ENCODE measurements around the gene ATG7.
"Not testable (repeated sequence)": the region's sequence is repeated elsewhere in the genome, so short reads cannot be mapped to it uniquely, and the experiment has no call there.

Gene ATG7

DNA sequence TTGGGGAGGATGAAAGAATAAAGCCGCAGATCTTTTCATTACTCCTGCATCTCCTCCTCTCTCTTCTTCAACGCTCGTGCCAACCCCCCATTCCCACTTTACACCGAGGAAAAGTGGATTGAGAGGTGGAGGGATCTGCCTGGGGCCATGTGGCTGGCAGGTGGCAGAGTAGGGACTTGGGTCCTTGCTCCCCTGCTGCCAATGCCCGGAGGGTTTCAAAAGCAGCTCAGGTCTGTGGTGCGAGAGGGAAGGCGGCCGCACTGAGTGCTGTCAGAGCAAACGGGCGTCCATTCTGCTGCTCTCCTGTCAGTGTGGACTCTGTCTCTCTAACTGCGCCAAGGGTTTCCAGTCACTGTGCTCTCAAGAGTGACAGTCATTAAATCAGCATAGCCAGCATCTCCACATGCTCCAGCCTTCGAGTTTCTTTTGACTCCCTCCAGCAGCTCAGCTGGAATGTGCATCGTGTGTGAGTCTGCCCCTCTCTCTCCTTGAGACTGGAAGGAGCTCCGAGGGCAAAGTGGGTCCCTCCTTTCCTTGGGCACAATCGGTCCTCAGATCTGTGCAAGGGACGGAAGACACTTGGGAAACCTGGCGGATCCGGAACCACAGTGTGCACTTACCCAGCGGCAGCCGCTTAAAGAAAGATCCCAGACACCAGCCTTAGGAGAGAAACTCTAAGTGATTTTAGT, 302.9 kb downstream of the ATG7 start:
- DNase-seq = no peak

DNA sequence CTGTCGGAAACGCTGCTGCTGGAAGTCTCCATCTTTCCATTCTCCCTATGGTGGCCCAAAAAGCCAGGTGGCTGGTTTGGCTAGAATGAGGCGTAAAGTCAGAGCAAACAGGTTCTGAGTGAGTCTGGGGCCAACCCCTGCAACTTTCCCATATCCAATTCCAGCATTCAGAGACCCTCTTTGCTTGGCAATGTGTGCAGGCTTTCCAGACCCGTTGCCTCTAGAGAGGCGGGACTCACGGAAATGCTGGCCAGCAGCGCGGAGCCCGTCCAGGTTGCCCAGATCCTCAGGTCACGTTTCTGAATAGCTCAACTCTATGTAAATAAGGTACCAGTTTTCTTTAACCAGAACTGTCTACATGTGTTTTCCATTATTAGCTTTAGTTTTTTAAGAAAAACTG, 303.5 kb downstream of the ATG7 start:
- DNase-seq = no peak

DNA sequence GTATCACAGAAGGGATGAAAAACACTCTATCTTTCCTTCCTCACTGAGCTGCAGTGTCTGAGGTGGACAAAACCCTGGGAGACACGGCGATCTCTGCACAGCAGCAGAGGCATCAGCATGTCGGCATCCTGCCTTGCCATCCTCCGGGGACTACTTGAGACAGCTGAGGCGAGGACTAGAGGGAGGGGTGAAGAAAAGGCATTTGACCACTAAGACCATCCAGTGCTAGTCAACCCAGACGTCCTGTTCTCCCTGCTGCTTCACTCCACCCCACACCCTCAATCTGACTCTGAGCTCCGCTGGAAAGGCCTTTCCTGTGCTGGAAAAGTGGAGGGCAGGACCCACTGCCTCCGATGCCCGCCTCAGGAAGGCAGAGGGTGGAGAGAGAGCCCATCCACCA, 304.3 kb downstream of the ATG7 start:
- no peak for DNase-seq

DNA sequence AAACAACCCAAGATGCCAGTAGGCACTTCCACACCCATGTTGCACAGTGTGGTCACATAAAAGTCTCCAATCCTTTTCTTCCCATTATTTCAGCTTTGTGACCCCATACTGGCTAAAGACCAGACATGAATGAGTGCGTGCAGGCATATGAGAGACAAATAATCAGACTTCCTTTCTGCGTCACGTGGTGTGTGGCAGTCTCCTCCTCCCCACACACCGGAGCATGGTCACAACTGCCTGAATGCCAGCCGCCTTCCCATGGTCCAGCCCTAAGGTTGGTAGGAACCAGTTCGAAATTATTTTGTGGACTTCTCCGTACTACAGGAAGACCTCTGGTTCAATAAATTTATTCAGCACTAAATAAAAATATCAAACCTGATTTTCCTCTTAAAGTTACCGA, 306.0 kb downstream of the ATG7 start:
- DNase-seq = no peak

DNA sequence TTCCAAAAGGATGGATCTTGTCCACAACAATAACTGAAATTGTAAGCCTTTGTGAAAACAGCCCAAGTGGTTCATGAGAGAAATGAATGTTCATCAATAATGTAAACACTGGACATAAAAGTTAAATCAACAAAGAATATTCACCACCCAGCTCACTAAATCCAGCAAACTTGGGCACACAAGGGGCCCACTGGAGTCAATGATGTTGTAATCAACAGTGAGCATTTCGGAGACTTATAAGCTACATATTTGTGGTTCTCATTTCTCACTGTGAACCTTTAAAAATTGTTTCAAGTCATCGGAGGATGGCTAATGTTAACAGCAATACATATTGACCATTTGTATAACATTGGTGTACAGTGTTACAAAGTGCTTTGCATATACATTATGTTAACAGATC, 308.4 kb downstream of the ATG7 start:
- DNase-seq = no peak

DNA sequence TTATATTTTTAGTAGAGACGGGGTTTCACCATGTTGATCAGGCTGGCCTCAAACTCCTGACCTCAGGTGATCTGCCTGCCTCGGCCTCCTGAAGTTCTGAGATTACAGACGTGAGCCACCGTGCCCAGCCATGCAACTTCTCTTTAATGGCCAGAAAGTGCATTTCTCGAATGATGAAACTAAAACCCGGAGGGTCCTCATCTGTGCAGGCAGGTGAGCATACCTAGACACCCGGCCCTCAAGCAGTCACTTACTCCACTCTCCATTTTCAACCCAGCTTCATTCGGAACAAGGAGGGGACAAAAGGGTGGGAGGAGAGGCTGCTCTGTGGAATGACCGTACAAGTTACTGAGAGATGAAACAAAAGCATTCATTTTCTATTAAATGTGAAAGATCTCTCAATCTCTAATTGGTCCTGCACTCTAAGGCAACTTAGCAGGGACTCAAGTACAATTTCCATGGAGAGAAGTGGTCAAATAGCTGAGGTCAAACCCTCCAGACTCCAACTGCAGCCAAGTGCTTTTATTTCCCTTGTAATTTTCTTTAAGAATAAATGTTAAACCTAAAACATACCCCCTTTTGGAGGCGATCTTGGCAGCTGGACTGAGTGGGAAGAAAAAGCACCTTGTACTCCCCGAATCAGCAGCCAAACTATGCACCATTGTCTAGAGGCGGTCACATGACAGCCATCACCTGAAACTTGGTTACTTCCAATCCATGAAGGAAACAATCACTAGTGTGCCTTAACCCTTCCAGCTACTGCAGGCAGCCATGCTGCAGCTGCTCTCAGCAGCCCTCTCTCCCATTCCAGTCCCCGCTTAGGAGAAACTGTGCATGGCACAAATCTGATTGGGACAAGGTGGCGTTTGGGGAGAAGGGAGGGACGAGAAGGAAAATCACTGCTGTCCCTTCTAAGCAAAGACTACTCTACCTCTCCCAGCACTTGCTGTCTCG, 309.3 kb downstream of the ATG7 start:
- DNase-seq = no peak

DNA sequence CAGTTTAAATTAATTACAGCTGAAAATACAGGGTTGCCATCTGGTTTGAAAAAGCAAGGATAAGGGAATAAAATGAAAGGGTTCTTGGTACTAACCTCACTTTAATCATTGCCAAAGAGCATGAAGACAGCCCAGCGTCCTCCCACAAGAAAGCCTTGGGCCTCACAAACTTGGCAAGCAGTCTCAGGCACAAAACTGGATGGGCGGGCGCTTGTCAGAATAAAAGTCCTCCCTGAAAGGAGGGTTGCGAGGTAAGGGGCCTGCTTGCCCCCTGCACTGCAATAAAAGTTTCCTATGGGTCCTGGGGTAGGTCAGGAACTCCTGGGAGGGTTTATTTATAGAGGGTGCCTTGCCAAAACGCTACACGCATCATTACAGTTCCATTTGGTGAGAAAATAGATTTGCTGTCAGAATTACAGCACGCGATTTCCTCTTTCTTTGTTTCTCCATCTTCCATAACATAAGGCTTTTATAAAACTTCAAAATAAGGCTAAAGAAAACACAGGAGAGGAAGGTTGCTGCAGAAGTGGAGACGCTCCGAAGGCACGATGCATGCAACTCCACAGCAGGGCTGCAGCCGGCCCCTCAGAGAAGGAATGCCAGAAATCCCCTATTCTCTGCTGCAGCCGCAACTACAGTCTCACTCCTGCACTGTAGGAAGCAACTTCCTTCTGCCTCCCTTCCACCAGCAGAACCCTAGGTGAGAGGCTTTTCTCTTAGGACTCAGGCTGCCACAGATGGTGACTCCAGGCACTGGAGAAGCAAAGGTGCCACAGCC, 310.2 kb downstream of the ATG7 start:
- no peak for DNase-seq

DNA sequence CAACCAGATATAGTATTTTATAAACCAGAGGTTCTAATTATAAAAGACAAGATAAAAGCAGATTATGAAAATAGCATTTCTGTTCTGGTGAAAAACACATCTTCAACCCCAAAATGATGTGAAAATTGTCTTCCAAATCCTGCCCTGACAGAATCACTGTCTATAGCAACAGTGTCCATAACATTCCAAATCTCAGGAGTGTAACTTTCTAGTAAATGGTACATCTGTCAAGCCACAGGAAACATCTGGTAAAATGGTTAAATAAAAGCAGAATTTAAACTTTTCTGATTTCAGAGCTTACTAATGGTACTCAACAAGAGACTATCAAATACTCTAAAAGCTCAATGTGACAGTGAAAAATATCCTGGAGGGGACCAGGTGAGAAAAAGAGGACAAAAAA, 311.0 kb downstream of the ATG7 start:
- no peak for DNase-seq

DNA sequence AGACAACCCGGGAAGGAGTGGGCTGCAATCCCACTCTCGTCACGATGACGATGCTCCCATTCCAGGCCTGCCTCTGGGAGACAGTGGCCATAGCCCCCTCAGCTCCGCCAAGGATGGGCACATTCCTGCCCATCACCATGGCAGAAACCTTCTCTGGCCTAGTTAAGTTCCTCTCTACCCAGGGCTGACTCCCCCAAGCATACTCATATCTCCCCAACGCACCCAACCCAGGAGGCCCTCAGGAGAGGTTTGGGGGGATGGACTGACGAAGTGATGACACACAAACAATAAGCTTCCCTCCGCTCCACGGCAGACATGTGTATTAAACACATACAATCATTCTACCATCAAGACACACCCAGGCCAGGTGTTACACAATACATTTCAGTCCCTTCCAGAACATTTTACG, 311.4 kb downstream of the ATG7 start:
- no peak for DNase-seq

DNA sequence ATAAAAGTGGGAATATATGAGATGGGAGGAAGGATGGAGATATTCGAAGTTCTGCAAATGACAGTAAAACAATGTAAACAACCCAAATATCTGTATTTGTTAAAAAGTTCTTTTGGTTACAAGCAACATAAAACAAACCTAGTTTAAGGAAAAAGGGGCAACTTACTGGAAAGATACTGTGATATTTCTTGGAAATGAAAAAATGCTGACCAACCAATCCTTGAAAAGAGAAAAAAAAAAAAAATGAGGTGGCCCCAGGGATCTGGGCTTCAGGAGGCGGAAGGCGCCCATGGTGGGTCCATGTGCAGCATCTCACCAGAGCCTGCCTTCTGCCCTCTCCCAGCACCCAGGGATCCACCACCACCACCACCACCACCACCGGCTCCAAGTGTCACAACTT, 312.4 kb downstream of the ATG7 start:
- no peak for DNase-seq

DNA sequence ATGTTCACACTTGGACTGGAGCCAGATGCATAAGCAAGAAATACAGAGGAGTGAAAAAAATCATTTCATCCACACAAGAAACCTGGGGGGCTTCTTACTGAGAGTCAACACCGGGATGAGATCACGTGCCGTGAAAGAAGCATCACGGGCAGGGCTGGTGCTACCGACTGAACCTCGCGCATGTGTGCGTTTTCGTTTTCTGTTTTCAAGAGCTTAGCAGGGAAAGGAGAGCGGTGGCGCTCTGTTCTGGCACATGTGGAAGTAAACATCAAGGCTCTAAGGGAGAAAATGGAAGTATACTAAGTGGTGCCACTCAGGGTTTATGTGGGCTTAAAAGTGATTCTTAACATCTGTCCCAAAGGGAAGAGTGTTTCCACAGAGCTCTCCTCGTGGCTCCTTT, 315.6 kb downstream of the ATG7 start:
- DNase-seq = no peak

DNA sequence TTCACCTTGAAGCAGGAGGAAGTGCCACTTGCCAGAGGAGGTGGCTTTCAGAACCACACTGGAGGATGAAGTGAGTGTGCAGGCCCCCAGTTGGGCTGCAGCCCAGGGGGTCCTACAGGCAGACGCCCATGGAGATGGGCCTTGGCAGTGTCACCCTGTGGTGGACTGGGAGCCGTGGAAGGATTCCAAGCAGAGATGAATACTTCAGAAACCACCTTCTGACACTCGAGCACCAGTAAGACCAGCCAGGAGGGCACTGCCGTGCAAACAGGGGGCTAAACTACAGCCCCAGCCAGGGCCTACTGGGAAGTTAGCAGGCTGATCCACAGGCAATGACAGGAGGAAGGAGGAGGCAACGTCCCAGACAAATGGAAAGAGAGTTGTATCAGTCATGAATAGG, 316.1 kb downstream of the ATG7 start:
- DNase-seq = no peak

DNA sequence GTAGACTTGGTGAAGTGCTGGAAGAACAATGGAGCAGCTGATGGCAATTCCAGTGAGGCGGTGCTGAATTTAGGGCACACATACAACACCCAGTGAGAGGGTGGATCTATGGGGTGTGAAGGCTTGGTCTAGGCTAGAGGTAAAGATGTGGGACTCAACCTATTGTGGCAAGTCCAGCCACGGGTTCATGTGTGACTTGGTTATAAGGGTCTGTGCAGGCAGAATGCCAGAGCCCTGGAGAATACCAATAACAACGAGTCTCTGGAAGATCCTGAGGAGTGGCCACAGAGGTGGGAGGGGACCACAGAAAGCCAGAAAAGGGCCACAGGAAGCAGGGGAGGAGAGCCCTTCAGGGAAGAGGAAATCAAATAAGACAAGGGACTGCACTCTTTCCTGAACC, 316.6 kb downstream of the ATG7 start:
- no peak for DNase-seq

DNA sequence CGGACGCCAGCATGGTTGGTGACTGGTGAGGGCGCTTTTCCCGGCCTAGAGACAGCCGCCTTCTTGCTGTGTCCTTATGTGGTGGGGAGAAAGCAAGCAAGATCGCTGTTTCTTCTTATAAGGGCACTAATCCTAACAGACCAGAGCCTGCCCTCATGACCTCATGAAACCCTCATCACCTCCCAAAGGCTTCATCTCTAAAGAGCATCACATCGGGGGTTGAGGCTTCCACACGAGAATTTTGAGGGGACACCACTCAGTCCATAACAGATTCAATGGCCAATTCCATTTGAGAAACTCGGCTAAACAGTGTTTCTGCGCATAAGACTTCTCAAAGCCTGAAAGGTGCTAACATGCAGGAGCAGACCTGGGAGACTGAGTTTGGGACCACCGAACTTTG, 317.5 kb downstream of the ATG7 start:
- DNase-seq = no peak

DNA sequence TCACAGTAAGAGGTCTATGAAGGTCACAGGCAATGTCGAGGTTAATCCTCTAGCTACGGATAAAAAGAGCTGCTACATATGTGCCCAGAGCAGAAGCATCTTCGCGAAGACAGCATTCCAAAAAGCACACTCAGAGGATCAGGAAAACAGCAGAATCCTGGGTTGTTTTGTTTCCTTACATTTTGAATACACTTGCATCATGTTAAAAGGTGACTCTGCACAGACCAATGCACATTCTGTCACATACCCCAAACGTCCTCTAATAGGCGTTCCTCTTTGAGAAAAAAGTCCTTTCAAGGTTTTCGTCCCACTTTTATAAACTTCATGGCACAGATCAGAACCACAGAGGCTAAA, 318.8 kb downstream of the ATG7 start:
- no peak for DNase-seq

DNA sequence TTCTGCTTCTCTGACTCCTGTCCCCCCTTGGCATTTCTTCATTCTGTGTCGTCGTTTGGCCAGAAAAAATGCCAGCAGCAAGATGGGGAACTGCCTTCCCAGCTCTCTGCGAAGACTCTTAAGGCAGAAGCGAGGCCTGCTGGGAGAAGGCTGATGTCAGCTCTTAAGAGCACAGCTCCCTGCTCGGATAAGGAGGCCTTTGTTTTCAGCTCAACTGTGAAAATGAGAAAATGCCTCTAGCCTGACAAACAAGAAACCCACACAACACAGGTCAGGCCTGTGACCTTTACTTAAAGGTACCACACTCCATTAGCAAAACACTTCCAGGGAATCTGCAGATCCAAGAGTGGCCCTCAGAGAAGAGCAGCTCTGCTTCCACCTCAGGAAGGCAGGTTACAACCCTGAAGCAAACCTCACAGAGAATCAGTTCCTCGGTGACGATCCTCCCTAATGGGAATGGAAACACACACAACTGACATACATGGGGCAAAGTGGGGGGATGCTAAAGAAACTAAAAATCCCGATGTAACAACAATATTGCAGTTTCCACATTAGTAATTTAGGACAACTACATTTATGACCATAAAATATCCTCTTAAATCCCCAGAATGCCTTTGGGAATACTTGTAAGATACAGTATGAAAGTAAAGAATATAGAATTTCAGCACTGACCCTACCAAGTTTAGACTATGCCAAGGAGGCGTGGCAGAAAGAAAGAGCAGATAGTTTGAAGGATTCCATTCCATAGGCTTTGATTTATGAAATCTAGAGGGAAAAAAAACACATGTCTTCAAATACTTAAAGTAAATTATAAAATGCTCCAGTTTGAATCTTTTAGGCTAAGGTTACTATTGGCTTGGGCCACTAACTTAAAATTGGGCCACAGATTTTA, 319.4 kb downstream of the ATG7 start:
- DNase-seq = no peak

DNA sequence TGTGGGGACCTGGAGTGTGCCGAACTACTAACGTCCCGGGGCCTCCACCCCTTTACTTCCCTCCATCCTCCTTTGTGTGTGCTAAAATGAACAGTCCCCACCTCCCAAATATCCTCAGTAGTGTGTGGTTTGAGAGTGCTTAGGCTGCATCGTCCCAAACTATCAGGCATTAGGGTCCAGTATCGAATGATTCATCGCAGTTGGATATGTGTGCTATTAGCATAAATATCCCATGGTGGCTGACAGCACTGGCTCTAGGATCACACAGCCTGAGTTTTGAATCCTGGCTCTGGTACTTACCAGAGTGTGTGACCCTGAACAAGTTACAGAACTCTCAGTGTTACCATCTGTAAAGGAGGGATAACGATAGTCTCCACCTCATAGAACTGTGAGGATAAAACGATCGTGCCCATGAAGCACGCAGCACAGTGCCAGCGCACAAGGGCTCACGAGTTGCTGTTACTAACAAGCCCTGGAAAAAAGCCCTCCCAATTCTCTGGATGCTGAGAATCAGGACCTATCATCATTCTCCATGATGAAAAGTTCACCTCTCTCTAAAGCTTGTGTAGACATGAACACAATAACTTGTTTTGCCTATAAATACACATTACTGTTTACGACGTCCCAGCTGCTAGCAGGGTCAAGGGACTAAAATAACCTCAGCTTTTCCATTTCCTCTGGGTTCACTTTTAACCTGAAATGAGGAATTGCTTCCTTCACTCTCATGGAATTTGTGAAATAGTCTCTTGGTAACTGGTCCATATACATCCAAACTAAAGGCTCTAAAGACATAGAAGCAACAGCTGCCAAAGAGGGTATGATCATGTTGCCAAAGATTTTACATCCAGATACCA, 320.5 kb downstream of the ATG7 start:
- no peak for DNase-seq

DNA sequence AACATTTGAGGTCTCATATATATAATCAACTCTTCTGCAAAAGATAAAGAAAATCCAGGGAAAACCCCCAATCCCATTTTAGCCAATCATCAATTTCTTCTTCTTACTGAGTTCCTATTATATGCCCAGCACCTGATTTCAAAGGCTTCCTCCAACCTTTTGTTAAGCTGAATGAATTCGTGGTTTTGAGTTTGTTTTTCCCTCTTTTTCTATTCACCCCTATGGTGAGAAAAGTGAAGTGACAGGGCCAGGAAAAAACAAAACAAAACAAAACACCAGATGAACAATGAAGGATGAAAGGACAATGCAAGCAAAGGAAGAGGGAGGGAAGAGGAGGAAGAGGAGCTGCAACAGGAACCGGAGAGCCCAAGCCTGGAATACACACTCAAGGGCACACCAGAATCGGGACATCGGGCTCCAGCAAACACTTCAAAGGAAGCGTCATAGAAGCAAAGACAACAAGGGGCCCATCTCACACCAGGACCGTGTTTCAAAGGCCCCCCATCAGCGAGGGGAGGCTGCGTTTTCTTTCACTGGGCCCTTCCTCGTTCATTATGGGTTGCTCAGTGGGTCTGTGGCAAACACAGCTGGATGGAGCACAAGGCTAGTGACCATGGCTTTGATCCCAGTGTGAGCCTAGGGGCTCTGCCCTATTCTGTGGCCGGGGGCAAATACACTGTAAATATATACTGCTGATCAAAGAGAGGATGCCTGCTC, 321.3 kb downstream of the ATG7 start:
- no peak for DNase-seq

DNA sequence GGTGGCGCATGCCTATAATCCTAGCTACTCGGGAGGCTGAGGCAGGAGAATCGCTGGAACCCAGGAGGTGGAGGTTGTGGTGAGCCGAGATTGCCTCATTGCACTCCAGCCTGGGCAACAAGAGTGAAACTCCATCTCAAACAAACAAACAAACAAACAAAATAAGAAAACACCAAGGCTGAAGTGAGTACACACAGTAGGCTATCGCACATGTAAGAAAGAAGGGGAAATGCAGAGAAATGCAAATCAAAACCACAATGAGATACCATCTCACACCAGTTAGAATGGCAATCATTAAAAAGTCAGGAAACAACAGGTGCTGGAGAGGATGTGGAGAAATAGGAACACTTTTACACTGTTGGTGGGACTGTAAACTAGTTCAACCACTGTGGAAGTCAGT, 322.8 kb downstream of the ATG7 start:
- not testable (repeated sequence) for DNase-seq

DNA sequence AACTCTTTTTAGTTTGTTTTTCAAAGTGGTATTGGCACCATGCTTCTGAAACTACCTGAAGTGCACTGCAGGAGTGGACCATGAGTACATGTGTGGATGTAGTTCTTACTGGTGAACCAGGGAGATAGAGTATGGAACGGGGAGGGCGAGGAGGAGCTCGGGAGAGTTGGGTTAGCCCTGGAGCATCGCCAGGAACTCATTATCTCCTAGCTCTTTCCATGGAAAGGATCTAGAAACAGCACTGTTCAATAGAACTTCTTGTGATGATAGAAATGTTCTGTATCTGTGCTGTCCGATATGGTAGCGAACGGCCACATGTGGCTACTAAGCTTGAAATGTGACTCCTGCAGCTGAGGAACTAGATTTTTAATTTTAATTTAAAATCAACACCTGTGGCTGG, 324.2 kb downstream of the ATG7 start:
- DNase-seq = no peak

All from stimulated activated CD4-positive, alpha-beta T cell treated with anti-CD3 and anti-CD28 coated beads, Interleukin-1b, Interleukin-23, amount 100 ng/mL, for 48 hours (primary cell).